Neuronal stem cell (in vitro differentiated cells): ENCODE results near the gene NCS1.
A peak's percentile ranks its signal among the peaks of the same experiment; 100 is the strongest.

Source experiments
- DNase-seq: peaks from one replicate; pipeline ENCODE4 v3.0.0-alpha.2; 2013; ENCODE audit warnings: low spot score
- H2AFZ ChIP-seq: one replicate; pipeline ENCODE4 v1.6.1; 2013; ENCODE audit warnings: mild to moderate bottlenecking, low read length, inconsistent platforms
- H2AK5ac ChIP-seq: 2 replicates; pipeline ENCODE4 v1.6.1; 2013; ENCODE audit warnings: low read depth, mild to moderate bottlenecking, inconsistent platforms, low read length, moderate library complexity, mixed read lengths
- H2BK120ac ChIP-seq: 2 replicates; pipeline ENCODE4 v1.6.1; 2013; ENCODE audit warnings: low read depth, mild to moderate bottlenecking, inconsistent platforms, low read length, moderate library complexity, mixed read lengths
- H2BK12ac ChIP-seq: one replicate; pipeline ENCODE4 v1.6.1; 2013; ENCODE audit warnings: low read length, inconsistent platforms
- H2BK15ac ChIP-seq: 2 replicates; pipeline ENCODE4 v1.6.1; 2013; ENCODE audit warnings: mild to moderate bottlenecking, low read length, inconsistent platforms, mixed read lengths
- H2BK5ac ChIP-seq: one replicate; pipeline ENCODE4 v1.6.1; 2013; ENCODE audit warnings: inconsistent platforms, mild to moderate bottlenecking, low read length, moderate library complexity
- H3K14ac ChIP-seq: one replicate; pipeline ENCODE4 v1.6.1; 2013; ENCODE audit warnings: low read length, inconsistent platforms
- H3K18ac ChIP-seq: 2 replicates; pipeline ENCODE4 v1.6.1; 2013; ENCODE audit warnings: low read length, inconsistent platforms
- H3K23ac ChIP-seq: 2 replicates; pipeline ENCODE4 v1.6.1; 2013; ENCODE audit warnings: low read depth, mild to moderate bottlenecking, mixed read lengths, low read length, inconsistent platforms; ENCODE audit not compliant: poor library complexity
- H3K27ac ChIP-seq: replicated peaks from 3 replicates; pipeline ENCODE4 v1.5.1; 2013; ENCODE audit warnings: low read length, inconsistent platforms
- H3K27me3 ChIP-seq, 3 experiments: 2 replicates each; pipeline ENCODE4 v1.6.1; 2013; ENCODE audit warnings: low read length in 3 of 3, mild to moderate bottlenecking in 2 of 3, inconsistent platforms in 1 of 3, low read depth in 1 of 3, mixed read lengths in 1 of 3, moderate library complexity in 1 of 3; ENCODE audit not compliant: control insufficient read depth in 3 of 3, insufficient read depth in 3 of 3
- H3K36me3 ChIP-seq, 2 donors: replicated peaks in 1 of 2; 2 replicates each; pipeline ENCODE4 v1.6.1; 2013; ENCODE audit warnings: low read length in 2 of 2; ENCODE audit not compliant: control insufficient read depth in 2 of 2, insufficient read depth in 2 of 2
- H3K4ac ChIP-seq: 2 replicates; pipeline ENCODE4 v1.6.1; 2013; ENCODE audit warnings: inconsistent platforms, mild to moderate bottlenecking, low read length, moderate library complexity
- H3K4me1 ChIP-seq, 2 donors: 1 replicate in 1 of 2; 2 replicates in 1 of 2; pipeline ENCODE4 v1.6.1; 2013; ENCODE audit warnings: low read length in 2 of 2, low read depth in 1 of 2; ENCODE audit not compliant: control insufficient read depth in 2 of 2, insufficient read depth in 1 of 2
- H3K4me2 ChIP-seq: one replicate; pipeline ENCODE4 v1.6.1; 2013; ENCODE audit warnings: mild to moderate bottlenecking, low read length, inconsistent platforms; ENCODE audit not compliant: insufficient read depth, poor library complexity, severe bottlenecking
- H3K4me3 ChIP-seq, 2 donors: 2 replicates each; pipeline ENCODE4 v1.5.1; 2013; ENCODE audit warnings: low read length in 2 of 2, mild to moderate bottlenecking in 2 of 2, inconsistent platforms in 1 of 2, moderate library complexity in 1 of 2
- H3K79me1 ChIP-seq: one replicate; pipeline ENCODE4 v1.6.1; 2013; ENCODE audit warnings: low read depth, mild to moderate bottlenecking, inconsistent platforms, low read length, moderate library complexity
- H3K9ac ChIP-seq: one replicate; pipeline ENCODE4 v1.6.1; 2013; ENCODE audit warnings: mild to moderate bottlenecking, low read depth, low read length, inconsistent platforms; ENCODE audit not compliant: poor library complexity
- H3K9me3 ChIP-seq, 2 donors: replicated peaks in 1 of 2; 2 replicates each; pipeline versions ENCODE3 to v1.6.1; 2013; ENCODE audit warnings: low read length in 2 of 2, mild to moderate bottlenecking in 2 of 2, inconsistent platforms in 1 of 2, low read depth in 1 of 2, mixed read lengths in 1 of 2, moderate library complexity in 1 of 2; ENCODE audit not compliant: control insufficient read depth in 2 of 2, insufficient read depth in 1 of 2
- H4K8ac ChIP-seq: one replicate; pipeline ENCODE4 v1.6.1; 2013; ENCODE audit warnings: low read depth, mild to moderate bottlenecking, inconsistent platforms, low read length, moderate library complexity
- H4K91ac ChIP-seq: one replicate; pipeline ENCODE4 v1.6.1; 2013; ENCODE audit warnings: low read length, low read depth, mild to moderate bottlenecking, inconsistent platforms; ENCODE audit not compliant: poor library complexity
- WGBS, 2 donors: extraction: QIAGEN DNeasy Blood & Tissue Kit; methylation state at CpG; one replicate each; pipeline ENCODE4 v1.1.7; 2013; ENCODE audit warnings: missing lambda C conversion rate in 2 of 2, mixed read lengths in 1 of 2; ENCODE audit not compliant: insufficient read length in 2 of 2, insufficient replicate concordance in 1 of 2; ENCODE audit errors: extremely low coverage in 2 of 2; 5-methylcytosine and 5-hydroxymethylcytosine counted together

NCS1 gene

GRCh38 chr9:130198501-130199179 is 26.4 kb downstream of the NCS1 start:
- Histone ChIP-seq H3K27ac (no peak overlapping the region), H3K4me3 (no peak overlapping the region), H2BK12ac (no peak overlapping the region), H4K8ac (no peak overlapping the region), H3K23ac (no peak overlapping the region), H3K36me3 (peaks cover 0 to 6% of the 10 kb centered on the region in 2 donors), H3K9ac (no peak overlapping the region), H2AK5ac (no peak overlapping the region), H3K79me1 (peaks cover 13% of the 10 kb centered on the region), H2AFZ (no peak overlapping the region), H3K9me3 (no peaks in the 10 kb centered on the region), H4K91ac (no peak overlapping the region), H3K4me2 (no peak overlapping the region), H3K4me1 (peaks cover 20 to 24% of the 10 kb centered on the region in 2 donors), H3K4ac (no peak overlapping the region), H2BK5ac (no peak overlapping the region), H2BK120ac (no peak overlapping the region), H3K27me3 (no peaks in the 10 kb centered on the region), H3K18ac (no peak overlapping the region), H2BK15ac (no peak overlapping the region), H3K14ac (no peak overlapping the region)
- DNase-seq: no peak
- no CpG with 5 or more reads among the region's 12 CpGs for WGBS, 2 donors

- DNase-seq: no peak
- no peak overlapping the region for H2BK120ac ChIP-seq
- H4K91ac ChIP-seq: no peak overlapping the region
- H3K27me3 ChIP-seq: no peaks in the 10 kb centered on the region
- H3K4me2 ChIP-seq: no peak overlapping the region
- no peak overlapping the region for H4K8ac ChIP-seq
- H2BK5ac ChIP-seq: no peak overlapping the region
- no peak overlapping the region for H2BK15ac ChIP-seq
- H2AFZ ChIP-seq: no peak overlapping the region
- no peak overlapping the region for H3K4ac ChIP-seq
- H3K4me3 ChIP-seq: no peak overlapping the region
- no peak overlapping the region for H2AK5ac ChIP-seq
- H3K79me1 ChIP-seq: peaks cover 11% of the 10 kb centered on the region
- no CpG with 5 or more reads among the region's 8 CpGs for WGBS, 2 donors
- no peak overlapping the region for H3K14ac ChIP-seq
- H3K9me3 ChIP-seq: no peaks in the 10 kb centered on the region
- no peak overlapping the region for H3K23ac ChIP-seq
- peaks cover 13 to 18% of the 10 kb centered on the region in 2 donors for H3K4me1 ChIP-seq
- peak overlapping the region; percentile 1 for H3K27ac ChIP-seq
- H3K18ac ChIP-seq: no peak overlapping the region
- peaks cover 0 to 6% of the 10 kb centered on the region in 2 donors for H3K36me3 ChIP-seq
- H3K9ac ChIP-seq: no peak overlapping the region
- H2BK12ac ChIP-seq: no peak overlapping the region
These were observed 27.4 kb downstream of the NCS1 start for GRCh38 chr9:130199605-130200004.

GRCh38 chr9:130200038-130200849 is 28.0 kb downstream of the NCS1 start:
- Histone ChIP-seq H3K23ac (no peak overlapping the region), H4K91ac (no peak overlapping the region), H2BK120ac (peak overlapping the region; percentile 65), H3K4me3 (no peak overlapping the region), H4K8ac (no peak overlapping the region), H2BK15ac (no peak overlapping the region), H2BK12ac (no peak overlapping the region), H3K36me3 (peaks cover 0 to 6% of the 10 kb centered on the region in 2 donors), H2AK5ac (peak overlapping the region; percentile 29), H3K9me3 (no peaks in the 10 kb centered on the region), H3K27ac (no peak overlapping the region), H3K4me1 (peaks cover 13 to 25% of the 10 kb centered on the region in 2 donors), H3K79me1 (peaks cover 5% of the 10 kb centered on the region), H3K9ac (peak overlapping the region; percentile 66), H3K18ac (peak overlapping the region; percentile 84), H3K14ac (no peak overlapping the region), H3K4ac (no peak overlapping the region), H2BK5ac (peak overlapping the region; percentile 54), H2AFZ (no peak overlapping the region), H3K27me3 (no peaks in the 10 kb centered on the region), H3K4me2 (no peak overlapping the region)
- no peak for DNase-seq
- no CpG with 5 or more reads among the region's 17 CpGs for WGBS, 2 donors

GRCh38 chr9:130201399-130201873 is 29.2 kb downstream of the NCS1 start:
- H3K4ac ChIP-seq: no peak overlapping the region
- H4K91ac ChIP-seq: no peak overlapping the region
- no peak overlapping the region for H2BK12ac ChIP-seq
- H3K79me1 ChIP-seq: no peaks in the 10 kb centered on the region
- no peak overlapping the region for H3K4me2 ChIP-seq
- H2BK120ac ChIP-seq: no peak overlapping the region
- H3K9me3 ChIP-seq: no peaks in the 10 kb centered on the region
- peaks cover 13 to 23% of the 10 kb centered on the region in 2 donors for H3K4me1 ChIP-seq
- H2AFZ ChIP-seq: no peak overlapping the region
- no peak overlapping the region for H2AK5ac ChIP-seq
- no peak overlapping the region for H3K27ac ChIP-seq
- no peaks in the 10 kb centered on the region for H3K27me3 ChIP-seq
- H3K23ac ChIP-seq: no peak overlapping the region
- H3K4me3 ChIP-seq: no peak overlapping the region
- peak overlapping the region; percentile 16 for H2BK5ac ChIP-seq
- WGBS, 2 donors: no CpG with 5 or more reads among the region's 12 CpGs
- no peak overlapping the region for H4K8ac ChIP-seq
- DNase-seq: no peak
- H2BK15ac ChIP-seq: no peak overlapping the region
- H3K18ac ChIP-seq: no peak overlapping the region
- no peak overlapping the region for H3K14ac ChIP-seq
- peaks cover 0 to 6% of the 10 kb centered on the region in 2 donors for H3K36me3 ChIP-seq
- no peak overlapping the region for H3K9ac ChIP-seq
